HG03439 (cell line): ENCODE data around the gene LRCH3.
"Not testable (repeated sequence)": the region's sequence is repeated elsewhere in the genome, so short reads cannot be mapped to it uniquely, and the experiment has no call there.

Experiments used
- ATAC-seq: cut with Tn5 transposase; IDR thresholded peaks from one replicate; pipeline ENCODE4 v1.9.1; 2021; ENCODE audit warnings: mild to moderate bottlenecking, moderate library complexity; ENCODE audit not compliant: unreplicated experiment

LRCH3 gene

GRCh38 chr3:197913641-197914380 is 122.8 kb downstream of the LRCH3 start:
- no peak for ATAC-seq

- ATAC-seq, result not testable (repeated sequence)
Measured at GRCh38 chr3:197921429-197922275, 130.6 kb downstream of the LRCH3 start.

GRCh38 chr3:197926418-197926817 is 135.4 kb downstream of the LRCH3 start:
- ATAC-seq, result no peak

GRCh38 chr3:197927578-197927977 is 136.5 kb downstream of the LRCH3 start:
- ATAC-seq, result not testable (repeated sequence)

- no peak for ATAC-seq
Measured at GRCh38 chr3:197936819-197937384, 145.8 kb downstream of the LRCH3 start.
